GM18951 (cell line): ENCODE results near the gene ZNF234.
A peak's percentile ranks its signal among the peaks of the same experiment; 100 is the strongest.
"Not testable (repeated sequence)": the region's sequence is repeated elsewhere in the genome, so short reads cannot be mapped to it uniquely, and the experiment has no call there.

Experiments
- POLR2A ChIP-seq: IDR thresholded peaks from 4 replicates; pipeline ENCODE4 v1.6.1; 2011; ENCODE audit warnings: mild to moderate bottlenecking; ENCODE audit not compliant: insufficient read length, insufficient read depth; ENCODE audit errors: extremely low read depth
- in situ Hi-C: fragments of 300-500 bp; cut with MboI; formaldehyde crosslinking; loops from one replicate; pipeline ENCODE4 v1.12.0; 2022; ENCODE audit warnings: low sequenced_read_pairs, mixed read lengths, inconsistent platforms; ENCODE audit not compliant: unreplicated experiment

The ZNF234 gene

DNA sequence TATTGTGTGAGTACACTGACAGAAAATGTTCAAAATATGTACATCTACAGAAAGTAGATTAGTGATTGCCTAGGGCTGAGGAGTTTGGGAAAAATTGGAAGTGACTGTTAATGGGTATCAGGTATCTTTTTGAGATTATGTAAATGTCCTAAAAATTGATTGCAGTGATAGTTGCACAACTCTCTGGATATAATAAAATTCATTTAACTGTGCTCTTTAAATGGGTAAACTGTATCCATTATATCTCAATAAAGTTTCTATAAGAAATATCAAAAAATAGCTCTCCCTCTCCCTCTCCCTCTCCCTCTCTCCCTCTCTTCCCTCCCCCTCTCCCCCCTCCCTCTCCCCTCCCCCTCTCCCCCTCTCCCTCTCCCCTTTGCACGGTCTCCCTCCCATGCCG, 61.6 kb downstream of the ZNF234 start:
- TF ChIP-seq POLR2A = no peak
- in situ Hi-C loops = no loop called here

DNA sequence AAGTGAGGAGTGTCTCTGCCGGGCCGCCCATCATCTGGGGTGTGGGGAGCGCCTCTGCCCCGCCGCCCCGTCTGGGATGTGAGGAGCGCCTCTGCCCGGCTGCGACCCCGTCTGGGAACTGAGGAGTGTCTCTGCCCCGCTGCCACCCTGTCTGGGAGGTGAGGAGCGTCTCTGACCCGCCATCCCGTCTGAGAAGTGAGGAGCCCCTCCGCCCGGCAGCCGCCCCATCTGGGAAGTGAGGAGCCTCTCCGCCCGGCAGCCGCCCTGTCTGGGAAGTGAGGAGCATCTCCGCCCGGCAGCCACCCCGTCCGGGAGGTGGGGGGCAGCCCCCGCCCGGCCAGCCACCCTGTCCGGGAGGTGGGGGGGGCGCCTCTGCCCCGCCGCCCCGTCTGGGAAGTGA, 62.5 kb downstream of the ZNF234 start:
- in situ Hi-C loops = not testable (repeated sequence)

DNA sequence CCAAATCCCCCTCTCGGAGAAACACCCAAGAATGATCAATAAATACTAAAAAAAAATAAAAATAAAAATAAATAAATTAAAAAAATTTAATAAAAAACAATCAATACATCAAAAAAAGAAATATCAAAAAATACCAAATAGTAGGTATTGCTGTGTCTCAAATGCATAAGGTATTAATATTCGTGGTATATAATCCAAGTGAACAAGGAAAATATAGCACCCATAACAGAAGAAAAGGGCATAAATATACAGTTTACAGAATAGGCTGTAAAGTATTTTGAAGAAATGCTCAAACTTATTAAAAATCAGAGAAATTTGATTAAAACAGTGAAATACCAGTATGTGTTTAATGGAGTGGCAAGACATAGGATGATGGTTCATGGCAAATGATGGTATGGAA, 63.4 kb downstream of the ZNF234 start:
- in situ Hi-C loops = no loop called here
- TF ChIP-seq POLR2A = no peak

DNA sequence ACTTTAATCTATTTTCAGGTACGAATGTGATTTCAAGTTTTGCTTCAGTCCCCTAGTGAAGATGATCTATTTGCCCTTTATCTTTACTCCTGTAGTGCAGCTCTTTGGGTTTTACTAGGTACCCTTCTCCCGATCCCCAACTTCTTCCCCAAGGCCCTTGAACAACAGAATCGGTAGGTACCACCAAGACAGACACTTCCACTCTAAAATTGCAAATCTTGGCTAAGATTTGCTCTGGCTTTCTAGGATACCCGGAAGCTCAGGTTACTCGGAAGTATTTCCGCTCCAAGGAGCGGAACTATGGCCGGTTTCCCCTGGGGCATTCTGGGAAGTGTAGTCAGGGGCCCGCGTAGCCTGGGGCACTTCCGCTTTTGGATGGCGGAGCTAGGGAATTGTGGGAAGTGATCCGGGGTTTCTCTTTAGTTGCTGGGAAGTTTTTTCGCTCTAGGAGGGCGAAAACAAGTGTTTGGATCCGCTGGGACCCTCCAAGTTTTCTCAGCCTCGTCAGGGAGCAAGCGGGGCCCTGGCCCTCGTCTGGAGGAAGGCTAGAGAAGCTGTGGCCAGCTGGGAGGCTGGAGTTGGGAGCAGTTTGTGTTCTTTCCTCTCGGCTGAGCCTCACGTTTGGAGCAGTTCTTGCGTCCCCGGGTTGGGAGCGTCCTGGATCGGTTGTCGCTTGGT, 65.9 kb downstream of the ZNF234 start:
- TF ChIP-seq POLR2A = peak; percentile 60
- in situ Hi-C loops = no loop called here
